VCaP (cell line): Measurements from ENCODE around the gene MCTP1.

Source experiments
- H3K27ac ChIP-seq: fragments of 450-650 bp; 2 replicates; pipeline ENCODE4 v1.5.1; 2017
- CTCF ChIP-seq: fragments of 450-650 bp; conservative IDR thresholded peaks from 2 replicates; pipeline ENCODE4 v1.5.1; 2017; ENCODE audit warnings: mild to moderate bottlenecking, moderate library complexity

MCTP1 gene

GRCh38 chr5:94911276-94911675, 373.6 kb downstream of the MCTP1 start:
- H3K27ac ChIP-seq, result no peak overlapping the region
- TF ChIP-seq CTCF, result no peak

- H3K27ac ChIP-seq, result no peak overlapping the region
- no peak for TF ChIP-seq CTCF
Measured at GRCh38 chr5:94910721-94911120, 374.2 kb downstream of the MCTP1 start.

- TF ChIP-seq CTCF, result peak; percentile 70
Measured at GRCh38 chr5:94908889-94909480, 375.9 kb downstream of the MCTP1 start.

DNA sequence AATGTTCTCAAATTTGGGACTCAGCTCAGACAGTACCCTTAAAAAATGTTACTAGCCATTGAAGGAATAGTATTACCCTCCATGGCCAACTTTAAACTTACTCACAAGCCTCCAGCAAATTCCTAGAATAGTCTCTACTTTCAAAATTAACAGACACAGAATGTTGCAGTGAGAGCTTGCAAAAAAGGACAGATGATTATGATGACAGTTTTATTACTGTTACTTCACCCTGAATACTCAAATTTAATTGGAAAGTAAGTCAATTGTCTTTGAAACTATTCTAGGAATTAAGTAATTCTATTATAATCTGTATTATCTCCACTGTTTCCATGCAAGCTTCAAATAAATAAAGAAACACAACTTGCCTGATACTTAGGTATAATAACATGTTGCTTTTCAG, 378.1 kb downstream of the MCTP1 start:
- H3K27ac ChIP-seq, result no peak overlapping the region
- TF ChIP-seq CTCF, result no peak

More at GRCh38 chr5:94908889-94909480, 375.9 kb downstream of the MCTP1 start:
- H3K27ac ChIP-seq, result no peak overlapping the region

- H3K27ac ChIP-seq, result no peak overlapping the region
- no peak for TF ChIP-seq CTCF
Measured at GRCh38 chr5:94903726-94904125, 381.2 kb downstream of the MCTP1 start.

DNA sequence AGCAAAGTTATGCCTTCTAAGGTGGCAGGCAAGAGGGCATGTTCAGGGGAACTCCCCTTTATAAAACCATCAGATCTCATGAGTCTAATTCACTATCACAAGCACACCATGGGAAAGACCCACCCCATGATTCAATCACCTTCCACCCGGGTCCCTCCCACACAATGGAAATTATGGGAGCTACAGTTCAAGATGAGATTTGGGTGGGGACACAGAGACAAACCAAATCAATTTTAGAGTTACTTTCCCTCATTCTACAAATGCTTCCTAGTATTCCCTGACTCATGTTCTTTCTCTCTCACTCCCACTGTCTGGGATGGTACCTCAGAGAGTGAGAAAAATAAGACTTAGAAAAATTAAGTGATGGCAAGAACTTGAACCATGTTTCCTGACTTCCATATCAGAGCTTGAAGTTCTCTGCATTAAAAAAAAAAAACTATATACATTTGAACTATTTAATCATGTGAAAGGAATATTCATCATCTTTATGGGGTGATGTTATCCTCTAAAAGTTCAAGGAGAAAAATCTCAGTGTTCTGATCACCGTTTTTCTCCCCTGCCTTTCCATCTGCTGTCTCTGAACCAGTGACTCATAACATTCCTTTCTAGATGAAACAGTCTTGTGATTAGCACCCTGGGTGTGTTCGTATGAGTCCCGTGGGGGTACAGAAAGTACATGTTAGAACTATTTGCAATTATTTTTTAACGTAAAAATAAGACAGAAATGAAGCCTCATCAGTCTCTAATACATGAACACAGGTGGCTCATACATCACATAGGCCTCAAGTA, 383.5 kb downstream of the MCTP1 start:
- no peak overlapping the region for H3K27ac ChIP-seq
- TF ChIP-seq CTCF, result no peak

- TF ChIP-seq CTCF, result no peak
- H3K27ac ChIP-seq, result no peak overlapping the region
Measured at GRCh38 chr5:94900006-94900505, 384.8 kb downstream of the MCTP1 start.
